A673 (cell line): ENCODE measurements around the gene HERC5. TPM values are rescaled to one million over a fixed set of nuclear protein-coding genes. Genes with fewer than 3 reads are reported as not detected.
A peak's percentile ranks its signal among the peaks of the same experiment; 100 is the strongest.
"Not testable (repeated sequence)": the region's sequence is repeated elsewhere in the genome, so short reads cannot be mapped to it uniquely, and the experiment has no call there.

ENCODE experiments used
- BruUV-seq: library from RNA; stranded (reverse); fragments of 400-500 nt; replicated peaks from 2 replicates; lab custom pipeline; 2021; lab: Mats Ljungman, UMichigan
- CTCF ChIA-PET: fragments of 300-600 bp; sonication (Branson Sonifier 250); formaldehyde crosslinking; loops from one replicate; lab custom pipeline; 2022; ENCODE audit warnings: antibody characterized with exemption; lab: Charles Lee
- POLR2A ChIA-PET: fragments of 300-600 bp; sonication (Branson Sonifier 250); formaldehyde crosslinking; loops from one replicate; lab custom pipeline; 2022; ENCODE audit warnings: antibody characterized with exemption; ENCODE audit not compliant: low non-redundant PET; lab: Charles Lee
- DNase-seq: peaks from one replicate; pipeline ENCODE4 v3.0.0-alpha.2; 2015; ENCODE audit warnings: low spot score
- H3K27ac ChIP-seq: fragments of 200-600 bp; sonication (generic); 2 replicates; pipeline ENCODE4 v1.5.1; 2016; ENCODE audit warnings: mixed run types, low read depth, mild to moderate bottlenecking, mixed read lengths, antibody characterized with exemption, low read length; ENCODE audit not compliant: poor library complexity, severe bottlenecking
- H3K27me3 ChIP-seq: fragments of 200-600 bp; sonication (generic); replicated peaks from 2 replicates; pipeline ENCODE4 v1.6.1; 2017; ENCODE audit warnings: mixed run types, low read depth, mild to moderate bottlenecking, mixed read lengths, antibody characterized with exemption, low read length; ENCODE audit not compliant: insufficient read depth, poor library complexity
- H3K36me3 ChIP-seq: fragments of 200-600 bp; sonication (generic); 2 replicates; pipeline ENCODE4 v1.6.1; 2016; ENCODE audit warnings: mixed run types, mild to moderate bottlenecking, mixed read lengths, antibody characterized with exemption, low read length; ENCODE audit not compliant: insufficient read depth, poor library complexity, severe bottlenecking
- H3K4me1 ChIP-seq: fragments of 200-600 bp; sonication (generic); 2 replicates; pipeline ENCODE4 v1.6.1; 2017; ENCODE audit warnings: mixed run types, mild to moderate bottlenecking, mixed read lengths, antibody characterized with exemption, low read length; ENCODE audit not compliant: insufficient read depth, poor library complexity, severe bottlenecking
- H3K4me3 ChIP-seq: fragments of 200-600 bp; sonication (generic); 2 replicates; pipeline ENCODE4 v1.5.1; 2016; ENCODE audit warnings: low read depth, mixed run types, mild to moderate bottlenecking, mixed read lengths, low read length; ENCODE audit not compliant: poor library complexity, severe bottlenecking
- H3K9me3 ChIP-seq: fragments of 200-600 bp; sonication (generic); 2 replicates; pipeline ENCODE4 v1.6.1; 2016; ENCODE audit warnings: mixed run types, low read depth, mild to moderate bottlenecking, mixed read lengths, antibody characterized with exemption, low read length; ENCODE audit not compliant: poor library complexity, severe bottlenecking
- CTCF ChIP-seq: fragments of 300-800, 200-600 bp; sonication (generic); conservative IDR thresholded peaks from 2 replicates; pipeline ENCODE4 v1.5.1; 2017; ENCODE audit warnings: low read depth, mild to moderate bottlenecking, antibody characterized with exemption, low read length, moderate library complexity, mixed read lengths
- EZH2 ChIP-seq: fragments of 200-600 bp; sonication (generic); IDR thresholded peaks from 2 replicates; pipeline ENCODE4 v1.6.1; 2017; ENCODE audit warnings: borderline replicate concordance, low read depth, mild to moderate bottlenecking, mixed read lengths, antibody characterized with exemption, low read length; ENCODE audit not compliant: poor library complexity, severe bottlenecking
- intact Hi-C: fragments of 100-400 bp; cut with micrococcal nuclease; formaldehyde crosslinking; loops from one replicate; pipeline ENCODE4 v1.10.0; 2022; ENCODE audit not compliant: unreplicated experiment
- total RNA-seq: library from RNA; stranded (reverse); gene quantifications from 2 replicates; pipeline ENCODE4 v1.2.3, GENCODE V29; 2021

The HERC5 gene
- total RNA-seq, 1 experiment from 2014 or later: 0.54 TPM

DNA sequence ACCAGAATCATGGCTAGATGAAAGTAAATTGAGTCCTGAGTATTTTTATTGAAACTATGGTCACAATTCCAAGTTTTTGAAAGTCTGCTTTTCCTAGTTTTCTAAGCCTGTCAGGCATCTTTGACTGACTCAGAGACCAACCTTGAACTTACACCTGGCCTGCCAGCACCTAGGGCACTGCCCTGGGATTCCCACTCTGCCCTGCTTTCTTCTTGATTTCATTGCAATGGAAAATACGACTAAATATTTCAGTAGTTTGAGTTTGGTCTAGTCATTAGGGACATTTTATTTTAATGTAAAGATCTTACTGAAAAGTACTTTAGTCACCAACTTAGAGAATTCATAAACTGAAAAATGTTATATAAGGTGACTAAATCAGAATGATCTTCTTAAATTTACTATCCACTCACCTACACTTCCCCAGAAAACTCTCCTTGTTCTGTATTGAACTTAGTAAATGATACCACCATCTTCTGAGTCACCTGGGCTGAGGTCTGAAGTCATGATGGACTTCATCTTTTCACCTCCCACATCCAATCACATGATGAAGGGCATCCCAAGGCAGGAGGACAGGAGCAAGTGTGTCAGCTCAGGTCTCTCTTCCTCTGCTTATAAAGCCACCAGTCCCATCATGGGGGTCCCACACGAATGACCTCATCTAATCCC, 78.3 kb downstream of the HERC5 start:
- Histone ChIP-seq H3K9me3 (no peaks in the 10 kb centered on the region), H3K4me1 (no peaks in the 10 kb centered on the region), H3K36me3 (no peaks in the 10 kb centered on the region), H3K4me3 (no peak overlapping the region), H3K27me3 (no peaks in the 10 kb centered on the region), H3K27ac (no peak overlapping the region)
- no TSS peak for BruUV-seq
- TF ChIP-seq CTCF: no peak
- TF ChIP-seq EZH2: no peak
- ChIA-PET POLR2A (no interaction called here), CTCF (no interaction called here)
- intact Hi-C loops: no loop called here
- no peak for DNase-seq

DNA sequence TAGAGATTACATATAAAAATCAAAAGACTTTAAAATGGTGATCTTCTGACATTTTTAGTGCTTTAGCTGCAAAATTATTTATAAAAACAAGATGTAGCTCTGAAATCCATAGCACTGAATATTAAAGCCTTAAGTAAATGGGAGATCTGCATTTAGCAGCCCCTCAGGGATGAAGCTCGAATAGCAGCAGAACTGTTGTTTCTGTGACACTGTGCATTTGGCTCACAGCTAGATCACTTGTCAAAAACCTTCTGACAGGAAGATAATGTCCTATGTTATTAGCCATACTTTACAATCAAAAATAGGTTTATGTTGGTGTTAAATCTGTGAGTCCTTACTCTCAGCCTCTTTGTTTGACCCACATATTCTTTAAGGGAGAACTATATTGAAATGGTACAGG, 80.8 kb downstream of the HERC5 start:
- no peak for DNase-seq
- no peaks in the 10 kb centered on the region for H3K27me3 ChIP-seq
- intact Hi-C loops: no loop called here
- no peaks in the 10 kb centered on the region for H3K36me3 ChIP-seq
- POLR2A ChIA-PET: no interaction called here
- H3K27ac ChIP-seq: no peak overlapping the region
- TF ChIP-seq EZH2: no peak
- TF ChIP-seq CTCF: no peak
- no peaks in the 10 kb centered on the region for H3K4me1 ChIP-seq
- no peaks in the 10 kb centered on the region for H3K9me3 ChIP-seq
- BruUV-seq: no TSS peak
- no peak overlapping the region for H3K4me3 ChIP-seq
- CTCF ChIA-PET: no interaction called here

DNA sequence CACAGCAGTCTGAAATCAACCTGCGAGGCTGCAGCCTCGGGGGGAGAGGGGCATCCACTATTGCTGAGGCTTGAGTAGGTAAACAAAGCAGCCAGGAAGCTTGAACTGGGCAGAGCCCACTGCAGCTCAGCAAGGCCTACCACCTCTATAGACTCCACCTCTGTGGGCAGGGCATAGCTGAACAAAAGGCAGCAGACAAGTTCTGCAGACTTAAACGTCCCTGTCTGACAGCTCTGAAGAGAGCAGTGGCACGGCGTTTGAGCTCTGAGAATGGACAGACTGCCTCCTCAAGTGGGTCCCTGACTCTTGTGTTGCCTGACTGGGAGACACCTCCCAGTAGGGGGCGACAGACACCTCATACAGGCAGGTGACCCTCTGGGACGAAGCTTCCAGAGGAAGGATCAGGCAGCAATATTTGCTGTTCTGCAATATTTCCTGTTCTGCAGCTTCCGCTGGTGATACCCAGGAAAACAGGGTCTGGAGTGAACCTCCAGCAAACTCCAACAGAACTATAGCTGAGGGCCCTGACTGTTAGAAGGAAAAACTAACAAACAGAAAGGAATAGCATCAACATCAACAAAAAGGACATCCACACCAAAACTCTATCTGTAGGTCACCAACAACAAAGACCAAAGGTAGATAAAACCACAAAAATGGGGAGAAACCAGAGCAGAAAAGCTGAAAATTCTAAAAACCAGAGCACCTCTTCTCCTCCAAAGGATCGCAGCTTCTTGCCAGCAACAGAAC, 82.6 kb downstream of the HERC5 start:
- BruUV-seq, POLR2A ChIA-PET, intact Hi-C loops, H3K27ac ChIP-seq, H3K36me3 ChIP-seq, H3K27me3 ChIP-seq, H3K4me1 ChIP-seq, H3K9me3 ChIP-seq, H3K4me3 ChIP-seq: not testable (repeated sequence)
- TF ChIP-seq CTCF: peak; percentile 33; the same call in 1 of the 2 replicates
- CTCF ChIA-PET: interaction anchor here (0.6 to 1.3 kb wide), 2 partner anchors 23 to 120 kb away, joined by 11 to 13 read pairs; no protein-coding TSS in a partner anchor
- DNase-seq: peak; percentile 20
